Measurements from ENCODE around the gene DDX1. TPM values are rescaled to one million over a fixed set of nuclear protein-coding genes. Genes with fewer than 3 reads are reported as not detected.
"Not testable (repeated sequence)": the region's sequence is repeated elsewhere in the genome, so short reads cannot be mapped to it uniquely, and the experiment has no call there.

DDX1 gene
- total RNA-seq, 1 donor from 2014 or later, result 114 TPM

DNA sequence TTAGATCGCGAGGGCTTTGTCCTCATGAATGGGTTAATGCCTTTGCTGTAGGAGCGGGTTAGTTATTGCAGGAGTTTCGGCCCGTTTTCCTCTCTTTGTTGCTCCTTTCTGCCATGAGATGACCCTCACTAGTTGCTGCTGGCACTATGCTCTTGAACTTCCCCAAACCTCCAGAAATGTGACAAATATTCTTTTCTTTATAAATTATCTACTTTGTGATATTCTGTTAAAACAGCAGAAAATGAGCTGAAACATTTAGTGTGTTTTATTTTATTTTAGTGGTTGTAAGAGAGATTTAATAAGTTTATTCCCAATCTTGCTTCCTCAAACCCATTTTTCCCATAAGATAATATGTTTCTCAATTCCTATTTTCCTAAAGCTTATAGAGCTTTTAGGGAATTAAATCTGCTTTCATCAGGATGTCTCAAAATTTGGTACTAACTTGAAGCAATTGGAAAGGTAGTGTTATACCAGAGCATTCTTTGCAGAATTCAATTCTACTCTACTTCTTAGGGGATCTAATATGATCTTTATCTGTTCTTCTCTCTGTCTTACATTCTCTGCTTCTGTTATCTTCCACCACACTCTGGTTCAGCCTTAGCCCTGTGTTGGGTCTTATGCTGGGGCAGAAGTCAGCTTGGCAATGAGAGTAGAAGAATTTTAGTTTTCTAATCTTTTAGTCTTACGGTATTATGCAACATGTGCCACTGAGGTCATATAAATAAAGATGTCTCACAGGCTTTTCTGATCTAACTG, 23.1 kb downstream of the DDX1 start:
- DNase-seq (ENCODE audit: low spot score in 2 of 2) (no peak), FAIRE-seq (no peak)

DNA sequence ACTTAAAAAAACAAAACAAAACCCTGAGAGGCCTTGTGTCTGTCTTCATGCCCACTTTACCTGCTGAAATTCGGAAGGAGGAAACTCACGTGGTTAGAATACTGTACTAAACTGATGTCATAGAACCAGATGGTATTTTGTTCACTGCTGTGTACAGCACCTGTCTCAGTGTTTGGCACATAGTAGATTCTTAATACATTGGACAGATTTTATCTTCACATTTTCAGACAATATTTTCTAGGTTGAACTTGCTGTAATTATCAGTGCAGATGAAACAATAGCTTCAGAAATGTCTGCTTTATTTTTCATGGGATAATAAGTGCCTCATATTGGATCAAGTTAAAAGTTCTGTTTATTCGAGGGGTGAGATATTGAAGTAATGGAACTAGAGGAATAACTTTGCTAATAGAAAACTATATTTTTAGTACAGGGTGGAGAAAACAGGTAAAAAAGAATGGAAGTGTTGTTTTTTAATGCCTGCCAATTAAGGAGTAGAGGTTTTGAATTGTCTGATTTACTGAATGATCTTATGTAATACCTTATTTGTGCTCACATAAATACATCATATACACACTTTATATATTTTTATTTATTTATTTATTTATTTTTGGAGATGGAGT, 23.7 kb downstream of the DDX1 start:
- DNase-seq (ENCODE audit: low spot score in 2 of 2), result no peak
- no peak for FAIRE-seq

DNA sequence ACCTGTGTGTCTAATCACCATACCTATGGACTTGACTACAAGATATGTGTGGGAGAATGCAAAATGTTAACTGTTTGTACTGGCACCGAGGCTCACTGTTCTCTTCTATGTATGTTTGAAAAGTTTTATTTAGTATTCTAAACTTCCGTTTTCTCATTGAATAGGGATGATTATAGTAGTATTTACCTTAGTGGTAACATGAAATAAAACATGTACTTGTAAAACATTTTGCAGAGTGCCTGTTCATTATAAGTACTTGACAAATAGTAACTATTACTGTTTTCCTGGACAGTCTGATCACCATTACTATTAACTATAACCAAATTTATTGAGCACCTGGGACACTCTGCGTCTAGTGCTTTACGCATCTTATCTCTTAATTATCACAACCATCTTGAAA, 24.8 kb downstream of the DDX1 start:
- FAIRE-seq (no peak), DNase-seq (ENCODE audit: low spot score in 2 of 2) (no peak)

DNA sequence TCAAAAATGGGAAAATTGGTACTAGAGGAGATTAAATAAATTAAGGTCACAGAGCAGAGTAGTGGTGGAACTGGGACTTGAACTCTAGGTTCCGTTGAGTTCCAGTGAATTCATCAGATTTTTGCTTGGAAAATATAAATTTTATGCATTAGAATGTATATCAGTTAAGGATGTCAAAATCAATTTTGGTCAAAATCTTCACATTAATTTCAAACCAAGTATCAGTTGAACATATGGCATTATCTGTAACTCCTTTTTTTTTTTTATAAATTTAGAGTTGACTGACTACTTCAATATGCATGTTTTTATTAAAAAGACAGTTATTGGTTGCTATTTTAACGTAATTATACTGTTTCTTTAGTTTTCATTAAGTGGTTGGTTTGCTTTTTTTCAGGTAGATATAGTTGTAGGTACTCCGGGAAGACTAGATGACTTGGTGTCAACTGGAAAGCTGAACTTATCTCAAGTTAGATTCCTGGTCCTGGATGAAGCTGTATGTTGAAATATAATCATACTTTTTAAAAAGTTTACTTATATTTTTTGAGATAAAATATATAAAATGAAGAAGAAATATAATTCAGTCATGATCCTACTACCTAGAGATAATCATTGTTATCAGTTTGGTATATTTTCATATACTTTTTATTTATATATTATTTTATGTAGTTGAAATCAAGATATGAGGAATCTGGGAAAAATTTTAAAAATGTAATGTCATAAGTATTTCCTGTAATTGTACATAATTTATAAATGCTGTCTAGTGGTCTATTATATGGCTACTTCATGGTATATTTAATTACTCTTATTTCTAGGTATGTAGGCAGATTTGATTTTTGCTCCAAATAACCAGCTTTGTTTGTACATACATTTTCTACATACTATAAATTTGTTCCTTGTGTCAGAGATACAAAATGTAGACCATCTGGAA, 25.4 kb downstream of the DDX1 start:
- no peak for DNase-seq (ENCODE audit: low spot score in 2 of 2)
- FAIRE-seq, result peak; percentile 95

DNA sequence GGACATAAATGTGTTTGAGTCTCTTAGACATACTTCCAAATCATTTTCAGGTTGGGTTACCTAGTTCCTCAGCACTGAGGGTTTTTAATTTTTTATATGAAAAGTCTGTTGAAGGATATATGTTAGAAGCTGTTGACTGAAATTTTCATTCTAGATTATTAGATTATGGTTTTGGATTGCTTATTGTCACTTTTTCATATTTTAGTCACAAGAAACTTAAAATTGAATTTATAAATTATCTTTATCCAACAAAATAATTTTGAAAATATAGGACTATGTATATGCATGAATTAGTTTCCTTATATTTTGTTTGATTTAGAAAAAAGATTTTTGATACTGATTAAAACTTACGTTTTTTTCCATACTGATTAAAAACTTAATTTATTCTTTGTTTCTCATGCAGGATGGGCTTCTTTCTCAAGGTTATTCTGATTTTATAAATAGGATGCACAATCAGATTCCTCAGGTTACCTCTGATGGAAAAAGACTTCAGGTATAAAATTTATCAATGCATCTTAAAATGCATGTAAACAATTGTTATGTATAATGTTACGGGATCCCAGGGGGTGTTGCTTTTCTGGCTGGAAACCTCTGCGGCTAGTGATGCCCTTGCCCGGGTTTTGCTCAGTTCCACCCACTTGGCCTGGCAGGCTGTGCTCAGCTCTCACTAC, 26.2 kb downstream of the DDX1 start:
- FAIRE-seq (peak; percentile 94), DNase-seq (ENCODE audit: low spot score in 2 of 2) (no peak)

- no peak for DNase-seq (ENCODE audit: low spot score in 2 of 2)
- FAIRE-seq, result no peak
Measured at GRCh38 chr2:15618449-15618855, 26.8 kb downstream of the DDX1 start.

DNA sequence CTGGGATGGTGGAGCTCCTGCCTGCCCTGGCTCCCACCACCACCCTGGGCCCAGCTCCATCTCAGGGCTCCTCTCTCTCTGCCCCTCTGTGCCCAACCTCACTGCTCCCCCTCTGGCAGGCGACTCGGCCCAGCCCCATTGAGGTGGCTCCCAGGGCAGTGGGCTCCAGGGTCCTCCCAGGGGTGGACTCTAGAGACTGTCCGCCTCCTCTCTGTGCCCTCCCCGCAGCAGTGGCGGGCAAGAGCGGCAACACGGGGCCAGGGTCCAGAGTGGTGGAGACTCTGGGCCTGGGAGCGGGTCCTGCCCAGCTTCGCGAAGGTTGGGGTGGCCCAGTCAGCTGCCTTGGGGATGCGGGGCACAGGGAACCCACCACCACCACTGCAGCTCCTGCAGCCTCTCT, 27.4 kb downstream of the DDX1 start:
- DNase-seq (ENCODE audit: low spot score in 2 of 2), result no peak
- FAIRE-seq, result no peak

DNA sequence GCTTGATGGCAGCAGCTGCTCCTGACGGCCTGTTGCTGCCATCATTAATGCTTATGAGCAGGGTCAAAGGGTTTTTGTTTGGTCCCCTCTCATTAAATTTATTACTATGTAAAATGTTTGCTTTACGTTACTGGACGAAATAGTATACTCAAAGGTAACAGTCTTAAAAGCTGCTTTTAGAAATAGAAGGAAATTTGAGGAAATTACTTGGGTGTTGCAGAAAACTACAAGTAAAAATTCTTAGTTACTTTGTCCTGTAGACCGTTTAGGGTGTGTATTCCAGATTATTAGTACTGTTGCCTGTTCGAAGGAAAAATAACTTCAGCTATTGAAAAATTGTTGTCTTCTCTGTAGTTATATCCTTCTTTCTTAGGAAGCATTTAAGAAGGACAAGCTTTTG, 27.8 kb downstream of the DDX1 start:
- DNase-seq (ENCODE audit: low spot score in 2 of 2), result no peak
- no peak for FAIRE-seq

- FAIRE-seq (no peak), DNase-seq (ENCODE audit: low spot score in 2 of 2) (no peak)
Measured at GRCh38 chr2:15619938-15620337, 28.3 kb downstream of the DDX1 start.

DNA sequence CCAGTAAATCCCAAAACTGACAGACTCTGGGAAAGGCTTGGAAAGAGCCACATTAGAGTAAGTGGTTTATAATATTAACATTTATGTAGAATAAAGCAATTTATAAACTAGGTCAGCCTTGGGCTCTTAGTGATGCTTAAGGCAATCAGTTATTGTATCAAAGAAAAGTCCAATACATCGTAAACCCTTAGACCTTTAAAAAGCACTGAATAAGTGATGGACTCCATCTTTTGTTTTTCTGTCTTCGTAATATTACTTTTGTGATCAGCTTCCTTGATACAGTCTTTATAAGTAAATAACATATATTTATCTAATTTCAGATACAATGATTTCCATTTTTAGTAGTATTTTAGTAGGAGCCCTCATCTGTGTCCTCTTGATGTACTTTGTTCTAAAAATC, 28.7 kb downstream of the DDX1 start:
- FAIRE-seq (no peak), DNase-seq (ENCODE audit: low spot score in 2 of 2) (no peak)

- FAIRE-seq, result no peak
- no peak for DNase-seq (ENCODE audit: low spot score in 2 of 2)
Measured at GRCh38 chr2:15620857-15621471, 29.3 kb downstream of the DDX1 start.

DNA sequence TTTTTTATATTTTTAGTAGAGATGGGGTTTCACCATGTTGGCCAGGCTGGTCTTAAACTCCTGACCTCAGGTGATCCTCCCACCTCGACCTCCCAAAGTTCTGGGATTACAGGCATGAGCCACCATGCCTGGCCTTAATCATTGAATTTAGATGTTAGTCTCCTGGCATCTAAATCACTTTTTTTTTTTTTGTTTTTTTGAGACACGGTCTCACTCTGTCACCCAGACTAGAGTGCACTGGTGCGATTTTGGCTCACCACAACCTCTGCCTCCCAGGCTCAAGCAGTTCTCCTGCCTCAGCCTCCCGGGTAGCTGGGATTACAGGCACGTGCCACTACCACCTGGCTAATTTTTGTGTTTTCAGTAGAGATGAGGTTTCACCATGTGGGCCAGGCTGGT, 29.8 kb downstream of the DDX1 start:
- not testable (repeated sequence) for FAIRE-seq; DNase-seq (ENCODE audit: low spot score in 2 of 2)

DNA sequence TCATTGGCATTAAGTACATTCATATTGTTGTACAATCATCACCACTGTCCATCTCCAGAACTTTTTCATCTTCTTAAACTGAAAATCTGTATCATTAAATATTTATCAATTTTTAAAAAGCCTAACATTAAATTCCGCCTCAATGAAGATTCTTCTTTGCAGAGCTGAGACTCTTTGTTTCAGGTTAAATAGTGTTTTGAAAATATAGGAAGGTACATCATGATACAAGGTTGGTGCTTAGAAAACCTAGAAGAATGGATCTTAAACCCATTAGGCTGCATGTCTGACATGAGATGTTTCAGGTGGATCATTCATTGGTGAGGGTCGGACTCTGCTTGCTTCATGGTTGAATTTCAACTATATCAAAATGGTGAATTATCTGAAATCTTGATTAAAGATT, 30.5 kb downstream of the DDX1 start:
- DNase-seq (ENCODE audit: low spot score in 2 of 2) (no peak), FAIRE-seq (no peak)

DNA sequence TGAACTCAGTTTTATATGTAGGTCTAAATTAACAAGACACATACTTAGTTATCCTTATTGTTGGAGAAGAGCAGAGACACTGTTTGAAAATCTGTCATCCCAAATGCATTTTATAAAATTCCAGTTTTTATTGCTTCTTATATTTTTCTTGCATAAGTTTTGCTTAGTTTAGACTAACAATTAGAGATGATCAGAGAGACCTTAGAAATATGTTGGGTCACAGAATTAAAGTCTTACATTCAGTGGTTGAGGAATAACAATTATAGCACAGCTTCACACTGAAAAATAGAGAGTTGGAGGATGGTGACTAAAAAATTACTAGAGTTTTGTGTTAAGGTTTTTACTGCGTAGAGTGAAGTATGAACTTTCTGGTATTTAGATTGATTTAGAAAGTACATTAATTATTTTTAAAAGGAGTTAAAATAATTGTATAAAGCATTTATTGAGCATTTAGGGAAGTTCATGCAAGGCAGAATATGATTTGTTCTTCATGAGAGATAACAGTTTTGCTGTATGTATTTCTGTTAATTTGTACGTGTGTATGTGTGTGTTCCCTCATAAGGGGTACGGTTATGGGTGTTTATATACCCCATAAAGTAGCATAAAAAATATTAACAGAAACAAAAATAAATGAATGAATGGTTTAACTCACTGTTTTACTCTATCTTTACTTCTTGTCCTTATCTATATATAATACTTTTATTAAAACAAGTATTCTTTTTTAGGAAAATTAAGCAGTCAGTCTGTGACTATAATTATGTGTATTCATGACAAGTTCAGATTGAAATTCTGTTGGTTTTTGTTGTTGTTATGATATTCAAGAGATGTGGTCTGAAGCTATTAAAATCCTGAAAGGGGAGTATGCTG, 31.2 kb downstream of the DDX1 start:
- DNase-seq (ENCODE audit: low spot score in 2 of 2), result no peak
- no peak for FAIRE-seq

GRCh38 chr2:15623481-15623796, 31.8 kb downstream of the DDX1 start:
- no peak for FAIRE-seq

GRCh38 chr2:15623898-15624541, 32.4 kb downstream of the DDX1 start:
- FAIRE-seq (no peak), DNase-seq (ENCODE audit: low spot score in 2 of 2) (no peak)

More at GRCh38 chr2:15623481-15623796, 31.8 kb downstream of the DDX1 start:
- no peak for DNase-seq (ENCODE audit: low spot score in 2 of 2)

DNA sequence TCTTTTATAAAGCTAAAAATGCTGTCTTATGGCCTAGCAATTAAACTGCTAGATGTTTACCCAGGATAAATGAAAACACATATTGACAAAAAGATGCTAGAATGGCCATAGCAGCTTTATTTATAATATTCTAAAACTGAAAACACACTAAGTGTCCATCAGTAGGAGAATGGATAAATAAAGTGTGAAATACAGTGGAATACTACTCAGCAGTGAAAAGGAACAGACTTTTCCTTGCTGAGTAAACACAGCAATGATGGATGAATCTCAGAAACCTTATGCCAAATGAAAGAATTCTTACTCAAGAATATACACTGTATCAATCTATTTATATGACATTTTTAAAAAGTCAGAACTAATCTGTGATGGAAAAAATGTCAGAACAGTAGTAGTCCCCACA, 33.2 kb downstream of the DDX1 start:
- DNase-seq (ENCODE audit: low spot score in 2 of 2) (no peak), FAIRE-seq (no peak)

DNA sequence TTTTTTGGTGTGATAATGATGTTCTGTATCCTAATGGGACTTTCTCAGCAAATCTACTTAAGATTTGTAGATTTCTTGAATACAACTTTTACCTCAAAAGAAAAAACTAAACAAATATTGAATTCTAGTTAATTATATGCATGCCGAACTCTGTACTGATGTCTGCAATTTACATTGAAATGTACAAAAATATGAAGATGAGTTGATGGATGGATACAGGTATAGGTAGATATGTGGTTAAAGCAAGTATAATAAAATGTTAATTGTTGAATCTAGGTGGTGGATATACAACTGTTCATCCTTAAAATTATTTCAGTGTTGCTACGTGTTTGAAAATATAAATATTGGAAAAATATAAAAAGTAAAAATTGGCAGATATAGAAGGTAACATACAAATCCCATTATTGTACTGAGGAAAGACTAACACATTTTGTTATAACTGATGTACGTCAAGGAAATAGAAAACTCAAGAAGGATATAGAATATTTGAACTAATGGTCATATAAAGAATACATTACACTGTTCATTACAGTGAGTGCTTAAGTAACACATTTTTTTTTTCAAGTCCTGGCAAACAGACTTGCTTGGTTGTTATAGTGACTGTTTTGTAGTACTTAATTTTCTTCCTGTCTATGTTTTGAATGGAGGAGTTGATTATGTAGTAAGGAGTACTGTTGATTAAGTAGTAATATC, 33.8 kb downstream of the DDX1 start:
- no peak for FAIRE-seq
- DNase-seq (ENCODE audit: low spot score in 2 of 2), result no peak
